ENCODE measurements around the gene DDIT3.

Gene DDIT3

GRCh38 chr12:57485695-57486094 is 34.6 kb downstream of the DDIT3 start:
- no peaks in the 10 kb centered on the region for H3K9me2 ChIP-seq (ENCODE audit: low read depth, low read length)
- peaks cover 18% of the 10 kb centered on the region for H3K36me3 ChIP-seq (ENCODE audit: insufficient read depth, low read length)
- no peak overlapping the region for H3K4me3 ChIP-seq (ENCODE audit: low read depth, low read length, poor library complexity, severe bottlenecking)
- no peaks in the 10 kb centered on the region for H3K27me3 ChIP-seq (ENCODE audit: insufficient read depth, low read length)
- no peaks in the 10 kb centered on the region for H4K20me1 ChIP-seq (ENCODE audit: insufficient read depth, low read length)
- no peak overlapping the region for H3K9ac ChIP-seq (ENCODE audit: low read length)
- H3K4me1 ChIP-seq (ENCODE audit: insufficient read depth, low read length, severe bottlenecking), result peaks cover 21% of the 10 kb centered on the region
- peaks cover 16% of the 10 kb centered on the region for H3K79me2 ChIP-seq (ENCODE audit: insufficient read depth, low read length)
- H2AFZ ChIP-seq (ENCODE audit: low read length), result no peak overlapping the region
- no peaks in the 10 kb centered on the region for H3F3A ChIP-seq (ENCODE audit: insufficient read depth, low read length)
- no peak overlapping the region for H3K27ac ChIP-seq (ENCODE audit: low read depth, low read length, poor library complexity, severe bottlenecking)
- H3K9me3 ChIP-seq (ENCODE audit: low read length), result no peaks in the 10 kb centered on the region
- no peak overlapping the region for H3K4me2 ChIP-seq (ENCODE audit: low read length)
- TF ChIP-seq, protein P1, sequence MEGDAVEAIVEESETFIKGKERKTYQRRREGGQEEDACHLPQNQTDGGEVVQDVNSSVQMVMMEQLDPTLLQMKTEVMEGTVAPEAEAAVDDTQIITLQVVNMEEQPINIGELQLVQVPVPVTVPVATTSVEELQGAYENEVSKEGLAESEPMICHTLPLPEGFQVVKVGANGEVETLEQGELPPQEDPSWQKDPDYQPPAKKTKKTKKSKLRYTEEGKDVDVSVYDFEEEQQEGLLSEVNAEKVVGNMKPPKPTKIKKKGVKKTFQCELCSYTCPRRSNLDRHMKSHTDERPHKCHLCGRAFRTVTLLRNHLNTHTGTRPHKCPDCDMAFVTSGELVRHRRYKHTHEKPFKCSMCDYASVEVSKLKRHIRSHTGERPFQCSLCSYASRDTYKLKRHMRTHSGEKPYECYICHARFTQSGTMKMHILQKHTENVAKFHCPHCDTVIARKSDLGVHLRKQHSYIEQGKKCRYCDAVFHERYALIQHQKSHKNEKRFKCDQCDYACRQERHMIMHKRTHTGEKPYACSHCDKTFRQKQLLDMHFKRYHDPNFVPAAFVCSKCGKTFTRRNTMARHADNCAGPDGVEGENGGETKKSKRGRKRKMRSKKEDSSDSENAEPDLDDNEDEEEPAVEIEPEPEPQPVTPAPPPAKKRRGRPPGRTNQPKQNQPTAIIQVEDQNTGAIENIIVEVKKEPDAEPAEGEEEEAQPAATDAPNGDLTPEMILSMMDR (IDR thresholded peaks at IDR 0.05; ENCODE audit: low read length), result no peak
- no peak for TF ChIP-seq EZH2 (IDR thresholded peaks at IDR 0.05; ENCODE audit: borderline replicate concordance, low read length)

- no peak for TF ChIP-seq EZH2 (IDR thresholded peaks at IDR 0.05; ENCODE audit: borderline replicate concordance, low read length)
- TF ChIP-seq, protein P1 (IDR thresholded peaks at IDR 0.05; ENCODE audit: low read length), result no peak
- Histone ChIP-seq H3K4me3 (ENCODE audit: low read depth, low read length, poor library complexity, severe bottlenecking) (no peak overlapping the region), H3K9me2 (ENCODE audit: low read depth, low read length) (no peaks in the 10 kb centered on the region), H3K9me3 (ENCODE audit: low read length) (no peaks in the 10 kb centered on the region), H3K79me2 (ENCODE audit: insufficient read depth, low read length) (peaks cover 5% of the 10 kb centered on the region), H3K36me3 (ENCODE audit: insufficient read depth, low read length) (no peaks in the 10 kb centered on the region), H3K27ac (ENCODE audit: low read depth, low read length, poor library complexity, severe bottlenecking) (no peak overlapping the region), H3K27me3 (ENCODE audit: insufficient read depth, low read length) (no peaks in the 10 kb centered on the region), H3K4me2 (ENCODE audit: low read length) (no peak overlapping the region), H3F3A (ENCODE audit: insufficient read depth, low read length) (no peaks in the 10 kb centered on the region), H3K9ac (ENCODE audit: low read length) (no peak overlapping the region), H2AFZ (ENCODE audit: low read length) (no peak overlapping the region), H4K20me1 (ENCODE audit: insufficient read depth, low read length) (no peaks in the 10 kb centered on the region), H3K4me1 (ENCODE audit: insufficient read depth, low read length, severe bottlenecking) (peaks cover 32% of the 10 kb centered on the region)
Observed at GRCh38 chr12:57483466-57483865, 36.8 kb downstream of the DDIT3 start.

DNA sequence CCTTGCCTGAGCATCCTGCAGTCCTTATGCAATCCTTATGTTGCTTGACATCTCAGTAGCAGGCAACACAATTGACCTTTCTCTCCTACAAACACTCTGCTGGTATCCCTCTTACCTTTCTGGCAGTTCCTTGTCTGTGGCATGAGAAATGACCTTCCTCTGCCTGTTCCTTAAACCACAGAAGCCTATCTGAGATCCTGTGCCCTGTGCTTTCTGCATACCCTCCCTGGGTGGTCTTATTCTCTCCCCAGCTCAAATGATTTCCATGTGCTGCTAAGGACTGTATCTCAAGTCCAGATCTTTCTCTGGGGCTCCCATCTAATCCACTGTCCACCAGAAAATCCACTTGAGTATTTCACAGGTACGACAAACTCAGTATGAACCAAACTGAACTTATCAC is 38.6 kb downstream of the DDIT3 start:
- H3K9ac ChIP-seq (ENCODE audit: low read length), result no peak overlapping the region
- no peaks in the 10 kb centered on the region for H3K9me2 ChIP-seq (ENCODE audit: low read depth, low read length)
- H3K4me1 ChIP-seq (ENCODE audit: insufficient read depth, low read length, severe bottlenecking), result peaks cover 44% of the 10 kb centered on the region
- no peaks in the 10 kb centered on the region for H4K20me1 ChIP-seq (ENCODE audit: insufficient read depth, low read length)
- H3K79me2 ChIP-seq (ENCODE audit: insufficient read depth, low read length), result no peaks in the 10 kb centered on the region
- no peaks in the 10 kb centered on the region for H3K9me3 ChIP-seq (ENCODE audit: low read length)
- H3K27me3 ChIP-seq (ENCODE audit: insufficient read depth, low read length), result no peaks in the 10 kb centered on the region
- no peak for TF ChIP-seq EZH2 (IDR thresholded peaks at IDR 0.05; ENCODE audit: borderline replicate concordance, low read length)
- TF ChIP-seq, protein P1 (IDR thresholded peaks at IDR 0.05; ENCODE audit: low read length), result no peak
- H3K4me2 ChIP-seq (ENCODE audit: low read length), result no peak overlapping the region
- H2AFZ ChIP-seq (ENCODE audit: low read length), result no peak overlapping the region
- no peak overlapping the region for H3K4me3 ChIP-seq (ENCODE audit: low read depth, low read length, poor library complexity, severe bottlenecking)
- no peaks in the 10 kb centered on the region for H3F3A ChIP-seq (ENCODE audit: insufficient read depth, low read length)
- H3K36me3 ChIP-seq (ENCODE audit: insufficient read depth, low read length), result no peaks in the 10 kb centered on the region
- H3K27ac ChIP-seq (ENCODE audit: low read depth, low read length, poor library complexity, severe bottlenecking), result no peak overlapping the region
